B cell (primary cell): Measurements from ENCODE around the gene MCM3AP. TPM values are rescaled to one million over a fixed set of nuclear protein-coding genes. Genes with fewer than 3 reads are reported as not detected.

Experiments used
- ATAC-seq: fragments of 200-7000 bp; cut with Tn5 transposase; one replicate; pipeline ENCODE4 v1.10.0; 2021; ENCODE audit warnings: low read depth, mild to moderate bottlenecking, moderate number of reproducible peaks, moderate library complexity
- CTCF ChIA-PET: fragments of 350-600 bp; sonication (Branson Sonifier 250); formaldehyde crosslinking; loops from one replicate; lab custom pipeline; 2021; ENCODE audit warnings: antibody characterized with exemption, inconsistent platforms; lab: Charles Lee
- POLR2A ChIA-PET: fragments of 350-600 bp; sonication (Branson Sonifier 250); formaldehyde crosslinking; loops from one replicate; lab custom pipeline; 2021; ENCODE audit warnings: antibody characterized with exemption; lab: Charles Lee
- DNase-seq: peaks from one replicate; pipeline ENCODE4 v3.0.0; 2013
- H2AFZ ChIP-seq: 2 replicates; pipeline ENCODE4 v1.6.1; 2012; ENCODE audit warnings: mild to moderate bottlenecking, low read depth, low read length; ENCODE audit not compliant: insufficient read depth, poor library complexity, severe bottlenecking
- H3K27ac ChIP-seq, 2 donors: 1 replicate in 1 of 2; 2 replicates in 1 of 2; pipeline ENCODE4 v1.5.1; 2012 to 2013; ENCODE audit warnings: low read length in 2 of 2, mild to moderate bottlenecking in 2 of 2, moderate library complexity in 1 of 2
- H3K27me3 ChIP-seq, 4 experiments: fragments of 200-600 bp in 1 of 4; sonication (generic) in 1 of 4; replicated peaks in 1 of 4; 1 replicate in 2 of 4; 2 replicates in 2 of 4; pipeline versions ENCODE4 v1.6.1 to v1.7.0; 2013 to 2016; ENCODE audit warnings: low read length in 3 of 4, mild to moderate bottlenecking in 2 of 4, mixed read lengths in 1 of 4, moderate library complexity in 1 of 4; ENCODE audit not compliant: insufficient read depth in 4 of 4, control insufficient read depth in 3 of 4; ENCODE audit errors: control extremely low read depth in 1 of 4
- H3K36me3 ChIP-seq, 2 experiments: replicated peaks in 1 of 2; 1 replicate in 1 of 2; 2 replicates in 1 of 2; pipeline versions ENCODE4 v1.6.1 to v1.7.1; 2013; ENCODE audit warnings: low read length in 1 of 2; ENCODE audit not compliant: insufficient read depth in 2 of 2, control insufficient read depth in 1 of 2; ENCODE audit errors: control extremely low read depth in 1 of 2, extremely low read depth in 1 of 2
- H3K4me1 ChIP-seq, 2 donors: fragments of 200-600 bp in 1 of 2; sonication (generic) in 1 of 2; 1 replicate in 1 of 2; 2 replicates in 1 of 2; pipeline versions ENCODE4 v1.5.1 to v1.6.1; 2013 to 2017; ENCODE audit warnings: low read length in 2 of 2; ENCODE audit not compliant: control insufficient read depth in 2 of 2, insufficient read depth in 2 of 2
- H3K4me2 ChIP-seq: replicated peaks from 2 replicates; pipeline ENCODE3; 2012; ENCODE audit warnings: mild to moderate bottlenecking, low read depth, low read length; ENCODE audit not compliant: poor library complexity, severe bottlenecking
- H3K4me3 ChIP-seq, 5 experiments: fragments of 200-600 bp in 1 of 5; sonication (generic) in 1 of 5; 1 replicate in 3 of 5; 2 replicates in 2 of 5; pipeline versions ENCODE4 v1.5.1 to v1.7.0; 2011 to 2016; ENCODE audit warnings: low read length in 4 of 5, mild to moderate bottlenecking in 4 of 5, low read depth in 2 of 5, control low read depth in 1 of 5, moderate library complexity in 1 of 5; ENCODE audit not compliant: insufficient read depth in 1 of 5; ENCODE audit errors: control extremely low read depth in 1 of 5, extremely low read depth in 1 of 5
- H3K79me2 ChIP-seq: fragments of 200-600 bp; sonication (generic); one replicate; pipeline ENCODE4 v1.6.0; 2016; ENCODE audit warnings: low read length; ENCODE audit not compliant: control insufficient read depth, insufficient read depth
- H3K9ac ChIP-seq: fragments of 200-600 bp; sonication (generic); 2 replicates; pipeline ENCODE4 v1.6.1; 2017; ENCODE audit warnings: mild to moderate bottlenecking, low read length, moderate library complexity
- H3K9me3 ChIP-seq, 3 donors: one replicate each; pipeline versions ENCODE4 v1.6.1 to v1.7.1; 2013; ENCODE audit warnings: low read length in 2 of 3; ENCODE audit not compliant: control insufficient read depth in 2 of 3, insufficient read depth in 1 of 3; ENCODE audit errors: control extremely low read depth in 1 of 3
- H4K20me1 ChIP-seq: 2 replicates; pipeline ENCODE4 v1.6.0; 2012; ENCODE audit warnings: mild to moderate bottlenecking, low read length; ENCODE audit not compliant: insufficient read depth, control insufficient read depth, poor library complexity, severe bottlenecking
- H3K27ac Mint-ChIP-seq: one replicate; pipeline ENCODE4 v1.8.0; 2021; ENCODE audit warnings: mixed read lengths
- H3K27me3 Mint-ChIP-seq: one replicate; pipeline ENCODE4 v1.8.0; 2021; ENCODE audit warnings: mixed read lengths
- H3K4me1 Mint-ChIP-seq: one replicate; pipeline ENCODE4 v1.8.0; 2021; ENCODE audit warnings: mixed read lengths
- H3K4me3 Mint-ChIP-seq: one replicate; pipeline ENCODE4 v1.8.0; 2021; ENCODE audit warnings: mixed read lengths
- H3K9me3 Mint-ChIP-seq: one replicate; pipeline ENCODE4 v1.8.0; 2022; ENCODE audit warnings: mixed read lengths; ENCODE audit not compliant: insufficient read depth
- EZH2 ChIP-seq: IDR thresholded peaks from 2 replicates; pipeline ENCODE4 v1.6.1; 2012; ENCODE audit warnings: borderline replicate concordance, low read depth, mild to moderate bottlenecking, moderate library complexity, low read length; ENCODE audit not compliant: insufficient read depth, poor library complexity, severe bottlenecking
- WGBS: methylation state at CpG from one replicate; pipeline ENCODE4 v1.1.5; 2013; ENCODE audit warnings: missing lambda C conversion rate; ENCODE audit not compliant: insufficient coverage; 5-methylcytosine and 5-hydroxymethylcytosine counted together
- intact Hi-C: fragments of 100-400 bp; cut with micrococcal nuclease; formaldehyde crosslinking; loops from one replicate; pipeline ENCODE4 v1.10.0; 2022
- polyA plus RNA-seq: library from polyadenylated mRNA; depleted of rRNA; stranded (reverse); fragments of >200 nt; gene quantifications from 2 replicates; pipeline ENCODE4 v1.2.3, GENCODE V29; 2012
- total RNA-seq, 2 donors: library from RNA; stranded (reverse); fragments of 120-200 nt in 1 of 2; gene quantifications; 1 replicate in 1 of 2; 2 replicates in 1 of 2; pipeline versions ENCODE4 v1.2.3 to v1.2.4, GENCODE V29; 2013 to 2022
- TF ChIP-seq, protein P1 (sequence below): fragments of 200-600 bp; IDR thresholded peaks from one replicate; pipeline ENCODE4 v1.8.0; 2022; ENCODE audit warnings: antibody characterized with exemption, mild to moderate bottlenecking

Gene MCM3AP
- total and polyA plus RNA-seq, 2 donors (not counting 1 experiment from before 2014, with no cell fraction given) = 61.7 to 180 TPM

DNA sequence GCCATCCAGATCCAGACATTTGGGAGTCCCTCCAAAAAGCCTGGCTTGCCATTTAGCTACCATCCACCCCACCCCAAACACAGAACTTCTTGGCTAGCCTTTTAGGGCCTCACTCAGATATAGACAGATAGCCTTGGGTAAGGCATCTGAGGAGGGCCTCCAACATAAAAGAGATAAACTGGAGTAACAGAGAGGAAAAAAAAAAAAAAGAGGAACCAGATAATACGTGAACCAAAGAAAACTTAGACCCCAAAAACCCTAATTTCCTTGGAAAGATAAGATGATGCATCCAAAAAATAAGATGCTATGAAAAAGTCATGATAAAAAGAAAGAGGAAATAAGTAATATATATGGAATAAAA, 37.0 kb downstream of the MCM3AP start:
- intact Hi-C loops = no loop called here
- no peak overlapping the region for H3K4me3 ChIP-seq
- H4K20me1 ChIP-seq = peaks cover 9% of the 10 kb centered on the region
- Mint-ChIP-seq H3K27ac (no peak overlapping the region), H3K4me3 (no peak overlapping the region), H3K4me1 (peaks cover 17% of the 10 kb centered on the region), H3K9me3 (no peaks in the 10 kb centered on the region), H3K27me3 (no peaks in the 10 kb centered on the region)
- no peaks in the 10 kb centered on the region for H3K27me3 ChIP-seq
- H3K9ac ChIP-seq = no peak overlapping the region
- no CpG with 5 or more reads among the region's 1 CpG for WGBS
- no peaks in the 10 kb centered on the region for H3K9me3 ChIP-seq
- ChIA-PET CTCF (interaction anchor here (1.9 kb wide), 1 partner anchor 105 kb away, joined by 5 read pairs; no protein-coding TSS in a partner anchor), POLR2A (no interaction called here)
- ATAC-seq = no peak
- no peak overlapping the region for H3K27ac ChIP-seq
- H2AFZ ChIP-seq = no peak overlapping the region
- H3K36me3 ChIP-seq = peaks cover 3 to 85% of the 10 kb centered on the region in 2 experiments
- H3K4me1 ChIP-seq = peaks cover 3 to 10% of the 10 kb centered on the region in 2 donors
- H3K4me2 ChIP-seq = no peak overlapping the region
- peaks cover 25% of the 10 kb centered on the region for H3K79me2 ChIP-seq
- no peak for TF ChIP-seq EZH2
- TF ChIP-seq, protein P1, sequence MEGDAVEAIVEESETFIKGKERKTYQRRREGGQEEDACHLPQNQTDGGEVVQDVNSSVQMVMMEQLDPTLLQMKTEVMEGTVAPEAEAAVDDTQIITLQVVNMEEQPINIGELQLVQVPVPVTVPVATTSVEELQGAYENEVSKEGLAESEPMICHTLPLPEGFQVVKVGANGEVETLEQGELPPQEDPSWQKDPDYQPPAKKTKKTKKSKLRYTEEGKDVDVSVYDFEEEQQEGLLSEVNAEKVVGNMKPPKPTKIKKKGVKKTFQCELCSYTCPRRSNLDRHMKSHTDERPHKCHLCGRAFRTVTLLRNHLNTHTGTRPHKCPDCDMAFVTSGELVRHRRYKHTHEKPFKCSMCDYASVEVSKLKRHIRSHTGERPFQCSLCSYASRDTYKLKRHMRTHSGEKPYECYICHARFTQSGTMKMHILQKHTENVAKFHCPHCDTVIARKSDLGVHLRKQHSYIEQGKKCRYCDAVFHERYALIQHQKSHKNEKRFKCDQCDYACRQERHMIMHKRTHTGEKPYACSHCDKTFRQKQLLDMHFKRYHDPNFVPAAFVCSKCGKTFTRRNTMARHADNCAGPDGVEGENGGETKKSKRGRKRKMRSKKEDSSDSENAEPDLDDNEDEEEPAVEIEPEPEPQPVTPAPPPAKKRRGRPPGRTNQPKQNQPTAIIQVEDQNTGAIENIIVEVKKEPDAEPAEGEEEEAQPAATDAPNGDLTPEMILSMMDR = no peak
- no peak for DNase-seq

DNA sequence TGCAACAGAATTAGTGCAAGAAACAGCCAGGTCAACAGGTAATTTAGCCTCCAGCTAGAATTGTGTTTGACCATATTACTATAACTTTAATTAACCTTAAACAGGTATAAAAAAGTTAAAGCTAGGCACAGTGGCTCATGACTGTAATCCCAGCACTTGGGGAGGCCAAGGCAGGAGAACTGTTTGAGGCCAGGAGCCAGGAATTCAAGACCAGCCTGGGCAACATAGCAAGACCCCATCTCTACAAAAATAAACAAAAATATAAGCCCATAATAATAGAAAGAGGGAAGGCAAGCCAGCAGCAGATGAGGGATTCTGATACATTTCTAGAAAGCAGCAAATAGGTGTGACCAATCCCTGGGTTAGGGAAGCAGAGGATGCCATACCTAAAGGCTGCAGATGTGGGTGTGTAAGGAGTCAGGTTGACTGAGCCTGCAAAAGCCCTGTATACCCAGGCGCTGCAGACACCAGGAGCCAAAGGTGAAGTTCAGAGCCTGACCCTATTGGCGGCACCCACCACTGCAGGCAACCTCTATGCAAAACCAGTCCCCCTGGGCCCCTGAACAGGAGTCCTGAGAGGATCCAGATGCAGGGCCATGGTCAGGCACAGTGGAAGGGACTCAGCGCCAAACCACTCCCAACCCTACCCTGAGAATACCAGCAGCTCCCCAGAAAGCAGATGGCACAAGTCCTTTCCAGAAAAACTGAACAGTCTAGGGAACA, 37.6 kb downstream of the MCM3AP start:
- POLR2A ChIA-PET = no interaction called here
- peaks cover 12% of the 10 kb centered on the region for H3K4me1 Mint-ChIP-seq
- Histone ChIP-seq H3K27ac (no peak overlapping the region), H3K4me3 (no peak overlapping the region), H3K27me3 (no peaks in the 10 kb centered on the region), H3K9me3 (no peaks in the 10 kb centered on the region), H3K36me3 (peaks cover 3 to 87% of the 10 kb centered on the region in 2 experiments), H3K4me1 (peaks cover 0 to 4% of the 10 kb centered on the region in 2 donors), H4K20me1 (peaks cover 9% of the 10 kb centered on the region), H3K9ac (no peak overlapping the region), H3K4me2 (no peak overlapping the region), H3K79me2 (peaks cover 25% of the 10 kb centered on the region), H2AFZ (no peak overlapping the region)
- H3K4me3 Mint-ChIP-seq = no peak overlapping the region
- intact Hi-C loops = no loop called here
- ATAC-seq (no peak), DNase-seq (no peak)
- H3K9me3 Mint-ChIP-seq = no peaks in the 10 kb centered on the region
- H3K27me3 Mint-ChIP-seq = no peaks in the 10 kb centered on the region
- no peak for TF ChIP-seq EZH2
- TF ChIP-seq, protein P1 = no peak
- WGBS = 84% methylated on average over 3 of the region's 3 CpGs
- H3K27ac Mint-ChIP-seq = no peak overlapping the region
- CTCF ChIA-PET = interaction anchor here (1.9 kb wide), 1 partner anchor 104 kb away, joined by 5 read pairs; no protein-coding TSS in a partner anchor
